HG03196 (cell line): ENCODE results near the gene NUP205.

Source experiments
- ATAC-seq: cut with Tn5 transposase; IDR thresholded peaks from one replicate; pipeline ENCODE4 v1.9.1; 2021; ENCODE audit not compliant: unreplicated experiment

NUP205 gene

GRCh38 chr7:135550196-135550595 is 7.5 kb upstream of the NUP205 start:
- ATAC-seq, result no peak

GRCh38 chr7:135552148-135552547 is 5.6 kb upstream of the NUP205 start:
- ATAC-seq, result no peak

GRCh38 chr7:135553346-135553745 is 4.4 kb upstream of the NUP205 start:
- no peak for ATAC-seq

GRCh38 chr7:135558337-135558767 is 635 bp downstream of the NUP205 start:
- peak; percentile 76 for ATAC-seq

- no peak for ATAC-seq
These were observed 1.2 kb downstream of the NUP205 start for GRCh38 chr7:135558881-135559280.

- no peak for ATAC-seq
These were observed 2.9 kb downstream of the NUP205 start for GRCh38 chr7:135560631-135561030.

GRCh38 chr7:135562720-135563119 is 5.0 kb downstream of the NUP205 start:
- no peak for ATAC-seq

- ATAC-seq, result no peak
These were observed 14.1 kb downstream of the NUP205 start for GRCh38 chr7:135571834-135572233.

GRCh38 chr7:135573541-135573940 is 15.8 kb downstream of the NUP205 start:
- ATAC-seq, result no peak

GRCh38 chr7:135575296-135575695 is 17.6 kb downstream of the NUP205 start:
- no peak for ATAC-seq

- no peak for ATAC-seq
These were observed 20.9 kb downstream of the NUP205 start for GRCh38 chr7:135578569-135578968.

GRCh38 chr7:135584362-135585353 is 26.9 kb downstream of the NUP205 start:
- no peak for ATAC-seq

- ATAC-seq, result no peak
These were observed 39.6 kb downstream of the NUP205 start for GRCh38 chr7:135597181-135597925.

- no peak for ATAC-seq
These were observed 40.2 kb downstream of the NUP205 start for GRCh38 chr7:135597926-135598305.

GRCh38 chr7:135599471-135599870 is 41.8 kb downstream of the NUP205 start:
- no peak for ATAC-seq

- no peak for ATAC-seq
These were observed 42.5 kb downstream of the NUP205 start for GRCh38 chr7:135600226-135600625.

- no peak for ATAC-seq
These were observed 43.5 kb downstream of the NUP205 start for GRCh38 chr7:135601182-135601581.

GRCh38 chr7:135602304-135602703 is 44.6 kb downstream of the NUP205 start:
- ATAC-seq, result no peak

GRCh38 chr7:135616136-135616535 is 58.4 kb downstream of the NUP205 start:
- no peak for ATAC-seq

- ATAC-seq, result no peak
These were observed 60.1 kb downstream of the NUP205 start for GRCh38 chr7:135617781-135618180.

GRCh38 chr7:135618510-135618909 is 60.8 kb downstream of the NUP205 start:
- no peak for ATAC-seq

- ATAC-seq, result no peak
These were observed 62.7 kb downstream of the NUP205 start for GRCh38 chr7:135620447-135620846.
